K562 (cell line): ENCODE data around the gene TP53BP2. TPM values are rescaled to one million over a fixed set of nuclear protein-coding genes. Genes with fewer than 3 reads are reported as not detected.

Source experiments
- ARID3A ChIP-seq: IDR thresholded peaks from 2 replicates; pipeline ENCODE4 v1.6.1; 2012; ENCODE audit warnings: low read depth, low read length, improper control_type of control experiment, borderline replicate concordance
- ARNT ChIP-seq, 2 experiments: fragments of 450-650 bp; IDR thresholded peaks; 2 replicates each; pipeline ENCODE4 v1.6.1; 2016; ENCODE audit warnings: mild to moderate bottlenecking in 1 of 2
- CHD4 ChIP-seq: fragments of 200-600 bp; sonication (generic); IDR thresholded peaks from 3 replicates; pipeline ENCODE4 v1.6.1; 2012; ENCODE audit warnings: low read depth, mild to moderate bottlenecking, mixed read lengths, low read length, inconsistent platforms; ENCODE audit not compliant: insufficient read depth, insufficient replicate concordance, poor library complexity, severe bottlenecking
- CTBP1 ChIP-seq: fragments of 450-650 bp; IDR thresholded peaks from 2 replicates; pipeline ENCODE4 v1.6.1; 2016; ENCODE audit warnings: borderline replicate concordance
- EWSR1 ChIP-seq: fragments of 450-650 bp; IDR thresholded peaks from 2 replicates; pipeline ENCODE4 v1.6.1; 2018; ENCODE audit warnings: borderline replicate concordance, mild to moderate bottlenecking, low read depth, moderate library complexity; ENCODE audit not compliant: partially characterized antibody
- L3MBTL2 ChIP-seq: fragments of 450-650 bp; IDR thresholded peaks from 2 replicates; pipeline ENCODE4 v1.6.1; 2016; ENCODE audit warnings: mild to moderate bottlenecking, moderate library complexity
- MTA2 ChIP-seq: fragments of 450-650 bp; IDR thresholded peaks from 2 replicates; pipeline ENCODE4 v1.6.1; 2016; ENCODE audit warnings: low read depth
- SMAD4 ChIP-seq: fragments of 250-450 bp; sonication (Bioruptor Pico); conservative IDR thresholded peaks from 2 replicates; pipeline ENCODE4 v1.8.0; 2021; ENCODE audit warnings: inconsistent platforms, mild to moderate bottlenecking, moderate library complexity
- ZBTB40 ChIP-seq, 2 experiments: fragments of 450-650 bp in 1 of 2; sonication (generic) in 1 of 2; formaldehyde crosslinking in 1 of 2; IDR thresholded peaks; 2 replicates each; pipeline versions ENCODE4 v1.7.1 to v1.9.0; 2016 to 2022; ENCODE audit warnings: inconsistent platforms in 1 of 2, mild to moderate bottlenecking in 1 of 2, missing genetic modification reagents in 1 of 2
- polyA plus RNA-seq, 8 experiments: library from polyadenylated mRNA; depleted of rRNA in 4 of 8; stranded (reverse) in 5 of 8; unstranded in 3 of 8; fragments of >200 nt; fragmentation: Nextera tagmentation in 2 of 8; fragmentation: Illumina TruSeq in 1 of 8; extraction: Ambion mirVana in 2 of 8; extraction: Trizol in 1 of 8; gene quantifications; 2 replicates each; pipeline versions ENCODE4 v1.2.1 to v1.2.3, GENCODE V29; 2011 to 2014; ENCODE audit warnings: inconsistent platforms in 1 of 8, missing spikeins in 1 of 8
- total RNA-seq, 7 experiments: library from RNA; depleted of rRNA in 6 of 7; stranded (reverse); fragments of >200 nt in 6 of 7; fragmentation: Illumina TruSeq in 2 of 7; extraction: Trizol in 2 of 7; gene quantifications; 2 replicates each; pipeline versions ENCODE4 v1.2.1 to v1.2.3, GENCODE V29; 2011 to 2021; ENCODE audit warnings: low replicate concordance in 1 of 7
- TF ChIP-seq, protein P1 (sequence below), 2 experiments: fragments of 450-650 bp in 1 of 2; sonication (generic) in 1 of 2; formaldehyde crosslinking in 1 of 2; IDR thresholded peaks in 1 of 2; conservative IDR thresholded peaks in 1 of 2; 2 replicates each; pipeline versions ENCODE4 v1.6.1 to v1.8.1; 2016 to 2023; ENCODE audit warnings: mild to moderate bottlenecking in 2 of 2, moderate library complexity in 2 of 2, inconsistent platforms in 1 of 2, missing genetic modification reagents in 1 of 2
- TF ChIP-seq, protein P2 (sequence below): fragments of 450-650 bp; IDR thresholded peaks from 2 replicates; pipeline ENCODE4 v1.6.1; 2016; ENCODE audit warnings: missing biosample characterization, missing genetic modification characterization

The TP53BP2 gene
- total and polyA plus RNA-seq, 9 of the 15 experiments (the other 6 are each of a cell fraction or from before 2014, with no cell fraction given) = 17.0 to 69.6 (median 40.1) TPM

GRCh38 chr1:223827193-223827663, 18.5 kb downstream of the TP53BP2 start (continued):
- TF ChIP-seq ZBTB40 (IDR thresholded peaks at IDR 0.05) (peak; percentile 36; the same call in 1 of the 2 replicates), ZBTB40 (CRISPR knock-in tag; IDR thresholded peaks at IDR 0.05) (no peak), ARNT (IDR thresholded peaks at IDR 0.05) (0 out of 4 replicates have a peak, but pooled peaks of 1 of the 2 experiments have one; percentile 33), CHD4 (no peak), CTBP1 (peak; percentile 80; the same call in 1 of the 2 replicates), SMAD4 (peak; percentile 52; the same call in 1 of the 2 replicates), ARID3A (no peak), EWSR1 (no peak), L3MBTL2 (no peak), MTA2 (no peak)
- TF ChIP-seq, protein P1, sequence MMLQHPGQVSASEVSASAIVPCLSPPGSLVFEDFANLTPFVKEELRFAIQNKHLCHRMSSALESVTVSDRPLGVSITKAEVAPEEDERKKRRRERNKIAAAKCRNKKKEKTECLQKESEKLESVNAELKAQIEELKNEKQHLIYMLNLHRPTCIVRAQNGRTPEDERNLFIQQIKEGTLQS (IDR thresholded peaks at IDR 0.05) = peak; percentile 42; the same call in 1 of the 2 replicates
- TF ChIP-seq, protein P1 (CRISPR knock-in tag; conservative IDR thresholded peaks at IDR 0.05) = no peak
- TF ChIP-seq, protein P2, sequence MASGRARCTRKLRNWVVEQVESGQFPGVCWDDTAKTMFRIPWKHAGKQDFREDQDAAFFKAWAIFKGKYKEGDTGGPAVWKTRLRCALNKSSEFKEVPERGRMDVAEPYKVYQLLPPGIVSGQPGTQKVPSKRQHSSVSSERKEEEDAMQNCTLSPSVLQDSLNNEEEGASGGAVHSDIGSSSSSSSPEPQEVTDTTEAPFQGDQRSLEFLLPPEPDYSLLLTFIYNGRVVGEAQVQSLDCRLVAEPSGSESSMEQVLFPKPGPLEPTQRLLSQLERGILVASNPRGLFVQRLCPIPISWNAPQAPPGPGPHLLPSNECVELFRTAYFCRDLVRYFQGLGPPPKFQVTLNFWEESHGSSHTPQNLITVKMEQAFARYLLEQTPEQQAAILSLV (tag) = 0 out of 2 replicates have a peak, but pooled peaks have one; percentile 52
